Duodenal mucosa (tissue), 2 donors: ENCODE measurements around the gene DQX1.

ENCODE experiments used
- H3K27ac ChIP-seq: one replicate; pipeline ENCODE4 v1.7.0; 2013; ENCODE audit warnings: low read depth, low read length
- H3K27me3 ChIP-seq, 2 donors: one replicate each; pipeline ENCODE4 v1.7.0; 2013; ENCODE audit warnings: low read length in 2 of 2, control low read depth in 1 of 2; ENCODE audit not compliant: insufficient read depth in 2 of 2, control insufficient read depth in 1 of 2
- H3K36me3 ChIP-seq, 2 donors: one replicate each; pipeline ENCODE4 v1.7.0; 2013; ENCODE audit warnings: low read length in 2 of 2, control low read depth in 1 of 2; ENCODE audit not compliant: insufficient read depth in 2 of 2, control insufficient read depth in 1 of 2
- H3K4me1 ChIP-seq, 2 donors: one replicate each; pipeline ENCODE4 v1.7.0; 2013; ENCODE audit warnings: low read length in 2 of 2, control low read depth in 1 of 2; ENCODE audit not compliant: insufficient read depth in 2 of 2, control insufficient read depth in 1 of 2
- H3K4me3 ChIP-seq, 2 donors: one replicate each; pipeline ENCODE4 v1.7.0; 2013; ENCODE audit warnings: low read length in 2 of 2, low read depth in 1 of 2
- H3K9ac ChIP-seq, 2 donors: one replicate each; pipeline ENCODE4 v1.7.0; 2013; ENCODE audit warnings: low read length in 2 of 2, low read depth in 1 of 2
- H3K9me3 ChIP-seq, 2 donors: one replicate each; pipeline ENCODE4 v1.7.0; 2013; ENCODE audit warnings: low read length in 2 of 2, control low read depth in 1 of 2; ENCODE audit not compliant: control insufficient read depth in 1 of 2

Gene DQX1

GRCh38 chr2:74512744-74513604, 13.1 kb downstream of the DQX1 start:
- Histone ChIP-seq H3K9me3 (no peaks in the 10 kb centered on the region), H3K9ac (no peak overlapping the region), H3K4me1 (peaks cover 11 to 30% of the 10 kb centered on the region in 2 donors), H3K27me3 (peaks cover 55 to 85% of the 10 kb centered on the region in 2 donors), H3K36me3 (peaks cover 0 to 5% of the 10 kb centered on the region in 2 donors), H3K4me3 (no peak overlapping the region), H3K27ac (no peak overlapping the region)

- Histone ChIP-seq H3K4me3 (no peak overlapping the region), H3K27me3 (peaks cover 45 to 71% of the 10 kb centered on the region in 2 donors), H3K9ac (no peak overlapping the region), H3K27ac (no peak overlapping the region), H3K36me3 (no peaks in the 10 kb centered on the region), H3K4me1 (peaks cover 13 to 33% of the 10 kb centered on the region in 2 donors), H3K9me3 (no peaks in the 10 kb centered on the region)
Measured at GRCh38 chr2:74511104-74511989, 14.7 kb downstream of the DQX1 start.

GRCh38 chr2:74510272-74510671, 15.8 kb downstream of the DQX1 start:
- H3K9ac ChIP-seq: no peak overlapping the region
- peaks cover 20 to 32% of the 10 kb centered on the region in 2 donors for H3K4me1 ChIP-seq
- peaks cover 0 to 7% of the 10 kb centered on the region in 2 donors for H3K36me3 ChIP-seq
- H3K4me3 ChIP-seq: no peak overlapping the region
- H3K9me3 ChIP-seq: no peaks in the 10 kb centered on the region
- H3K27ac ChIP-seq: no peak overlapping the region
- peaks cover 36 to 62% of the 10 kb centered on the region in 2 donors for H3K27me3 ChIP-seq

GRCh38 chr2:74507926-74508520, 18.0 kb downstream of the DQX1 start:
- H3K36me3 ChIP-seq: peaks cover 0 to 11% of the 10 kb centered on the region in 2 donors
- H3K4me1 ChIP-seq: peaks cover 36 to 37% of the 10 kb centered on the region in 2 donors
- peak overlapping the region; percentile 77 to 89 for H3K9ac ChIP-seq
- H3K4me3 ChIP-seq: peak overlapping the region; percentile 94 to 98
- H3K27ac ChIP-seq: peak overlapping the region; percentile 100
- H3K27me3 ChIP-seq: peaks cover 15 to 39% of the 10 kb centered on the region in 2 donors
- H3K9me3 ChIP-seq: no peaks in the 10 kb centered on the region

- H3K4me1 ChIP-seq: peaks cover 36 to 38% of the 10 kb centered on the region in 2 donors
- H3K27ac ChIP-seq: peak within 1 kb of the TSS; percentile 100
- H3K9ac ChIP-seq: peak within 1 kb of the TSS; percentile 89 to 100
- no peaks in the 10 kb centered on the region for H3K9me3 ChIP-seq
- peaks cover 0 to 11% of the 10 kb centered on the region in 2 donors for H3K36me3 ChIP-seq
- H3K4me3 ChIP-seq: peak within 1 kb of the TSS; percentile 94 to 98
- H3K27me3 ChIP-seq: peaks cover 9 to 32% of the 10 kb centered on the region in 2 donors
Measured at GRCh38 chr2:74507145-74507925, 18.7 kb downstream of the DQX1 start, which contains the start of gene PCGF1. TSS of gene PCGF1 (minus strand) at chr2:74507695. CDS start at chr2:74507668, 27 bp downstream.

- Histone ChIP-seq H3K9me3 (no peaks in the 10 kb centered on the region), H3K27me3 (peaks cover 0 to 17% of the 10 kb centered on the region in 2 donors), H3K4me3 (peak overlapping the region; percentile 33 to 43), H3K9ac (peak overlapping the region in 1 of 2 donors; percentile 43), H3K27ac (no peak overlapping the region), H3K4me1 (peaks cover 46 to 49% of the 10 kb centered on the region in 2 donors), H3K36me3 (peaks cover 0 to 11% of the 10 kb centered on the region in 2 donors)
Measured at GRCh38 chr2:74505448-74506246, 20.4 kb downstream of the DQX1 start.

- Histone ChIP-seq H3K36me3 (peaks cover 0 to 11% of the 10 kb centered on the region in 2 donors), H3K9me3 (no peaks in the 10 kb centered on the region), H3K4me3 (peak overlapping the region; percentile 88 to 94), H3K27me3 (peaks cover 0 to 14% of the 10 kb centered on the region in 2 donors), H3K4me1 (peaks cover 57 to 58% of the 10 kb centered on the region in 2 donors), H3K27ac (no peak overlapping the region), H3K9ac (no peak overlapping the region)
Measured at GRCh38 chr2:74504591-74504990, 21.4 kb downstream of the DQX1 start.

- Histone ChIP-seq H3K9me3 (no peaks in the 10 kb centered on the region), H3K27ac (peak overlapping the region; percentile 81), H3K9ac (peak overlapping the region; percentile 92 to 98), H3K4me1 (peaks cover 61 to 64% of the 10 kb centered on the region in 2 donors), H3K36me3 (peaks cover 0 to 11% of the 10 kb centered on the region in 2 donors), H3K4me3 (peak overlapping the region; percentile 88 to 94), H3K27me3 (peaks cover 0 to 13% of the 10 kb centered on the region in 2 donors)
Measured at GRCh38 chr2:74503506-74504475, 22.2 kb downstream of the DQX1 start.
